NB4 (cell line): ENCODE measurements around the gene CMSS1.

Source experiments
- POLR2A ChIP-seq: IDR thresholded peaks from 2 replicates; pipeline ENCODE4 v1.6.1; 2011; ENCODE audit warnings: mild to moderate bottlenecking; ENCODE audit not compliant: insufficient read length; ENCODE audit errors: extremely low read depth
- TF ChIP-seq, protein P1 (sequence below): IDR thresholded peaks from one replicate; pipeline ENCODE4 v1.5.1; 2012; ENCODE audit warnings: low read depth, low read length
- TF ChIP-seq, protein P2 (sequence below): IDR thresholded peaks from 2 replicates; pipeline ENCODE4 v1.6.1; 2011; ENCODE audit warnings: low read depth, low read length

DNA sequence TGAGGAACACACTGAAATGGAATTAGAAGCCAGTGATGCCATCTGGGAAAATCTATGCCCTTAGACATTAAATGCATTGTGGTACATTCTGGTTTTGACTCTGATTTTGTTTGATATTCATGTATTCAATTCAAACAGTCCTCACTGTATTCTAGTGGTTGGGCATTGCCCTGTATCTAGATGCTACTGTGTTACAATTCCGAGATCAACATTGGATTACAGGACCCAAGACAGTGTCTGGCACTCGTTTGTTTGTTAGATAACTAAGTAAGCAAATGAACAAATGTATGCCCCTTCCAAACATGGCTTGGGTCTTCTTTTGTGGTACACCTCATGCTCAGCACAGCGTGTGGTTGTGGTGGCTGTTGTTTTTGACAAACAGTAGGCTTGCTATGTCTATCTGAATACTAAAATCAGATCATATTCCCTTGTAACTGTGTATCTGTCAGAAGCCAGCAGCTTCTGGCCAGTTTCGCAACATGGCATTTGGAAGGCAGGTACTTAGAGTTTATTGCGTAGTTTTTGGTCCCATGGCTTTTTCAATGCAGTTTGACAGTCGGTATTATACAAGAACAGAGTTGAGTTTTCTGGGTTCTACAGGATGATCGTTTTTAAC, 290.9 kb downstream of the CMSS1 start:
- TF ChIP-seq, protein P1, sequence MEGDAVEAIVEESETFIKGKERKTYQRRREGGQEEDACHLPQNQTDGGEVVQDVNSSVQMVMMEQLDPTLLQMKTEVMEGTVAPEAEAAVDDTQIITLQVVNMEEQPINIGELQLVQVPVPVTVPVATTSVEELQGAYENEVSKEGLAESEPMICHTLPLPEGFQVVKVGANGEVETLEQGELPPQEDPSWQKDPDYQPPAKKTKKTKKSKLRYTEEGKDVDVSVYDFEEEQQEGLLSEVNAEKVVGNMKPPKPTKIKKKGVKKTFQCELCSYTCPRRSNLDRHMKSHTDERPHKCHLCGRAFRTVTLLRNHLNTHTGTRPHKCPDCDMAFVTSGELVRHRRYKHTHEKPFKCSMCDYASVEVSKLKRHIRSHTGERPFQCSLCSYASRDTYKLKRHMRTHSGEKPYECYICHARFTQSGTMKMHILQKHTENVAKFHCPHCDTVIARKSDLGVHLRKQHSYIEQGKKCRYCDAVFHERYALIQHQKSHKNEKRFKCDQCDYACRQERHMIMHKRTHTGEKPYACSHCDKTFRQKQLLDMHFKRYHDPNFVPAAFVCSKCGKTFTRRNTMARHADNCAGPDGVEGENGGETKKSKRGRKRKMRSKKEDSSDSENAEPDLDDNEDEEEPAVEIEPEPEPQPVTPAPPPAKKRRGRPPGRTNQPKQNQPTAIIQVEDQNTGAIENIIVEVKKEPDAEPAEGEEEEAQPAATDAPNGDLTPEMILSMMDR = no peak
- TF ChIP-seq POLR2A = no peak
- TF ChIP-seq, protein P2, sequence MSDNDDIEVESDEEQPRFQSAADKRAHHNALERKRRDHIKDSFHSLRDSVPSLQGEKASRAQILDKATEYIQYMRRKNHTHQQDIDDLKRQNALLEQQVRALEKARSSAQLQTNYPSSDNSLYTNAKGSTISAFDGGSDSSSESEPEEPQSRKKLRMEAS = no peak
